Measurements from ENCODE around the gene ABCA9. TPM values are rescaled to one million over a fixed set of nuclear protein-coding genes. Genes with fewer than 3 reads are reported as not detected.
"Not testable (repeated sequence)": the region's sequence is repeated elsewhere in the genome, so short reads cannot be mapped to it uniquely, and the experiment has no call there.

Gene ABCA9
- total and polyA plus RNA-seq, 7 experiments from 2014 or later = 0.05 to 0.34 (median 0.29) TPM; not detected in 2

DNA sequence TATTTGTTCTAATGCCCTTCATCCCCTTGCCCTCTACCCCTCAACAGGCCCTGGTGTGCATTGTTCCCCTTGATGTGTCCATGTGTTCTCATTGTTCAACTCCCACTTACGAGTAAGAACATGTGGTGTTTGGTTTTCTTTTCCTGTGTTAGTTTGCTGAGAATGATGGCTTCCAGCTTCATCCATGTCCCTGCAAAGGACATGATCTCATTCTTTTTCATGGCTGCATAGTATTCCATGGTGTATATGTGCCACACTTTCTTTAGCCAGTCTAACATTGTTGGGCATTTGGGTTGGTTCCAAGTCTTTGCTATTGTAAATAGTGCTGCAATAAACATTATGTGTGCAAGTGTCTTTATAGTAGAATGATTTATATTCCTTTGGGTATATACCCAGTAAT is 112.9 kb downstream of the ABCA9 start:
- H3K4me1 Mint-ChIP-seq; H3K36me3 Mint-ChIP-seq; H3K4me3 ChIP-seq (ENCODE audit: low read length); H3K4me1 ChIP-seq (ENCODE audit: control insufficient read depth in 2 of 2, insufficient read depth in 2 of 2, low read length in 2 of 2); intact Hi-C loops (cut with micrococcal nuclease); H3K4me3 Mint-ChIP-seq; H3K9me3 ChIP-seq (ENCODE audit: control insufficient read depth in 2 of 3, low read length in 3 of 3); ATAC-seq; H3K27me3 ChIP-seq (ENCODE audit: control insufficient read depth in 2 of 2, insufficient read depth in 2 of 2, low read length in 2 of 2); H3K27ac Mint-ChIP-seq; CTCF ChIA-PET; H3K27ac ChIP-seq (ENCODE audit: low read depth, low read length); POLR2A ChIA-PET; DNase-seq; H3K36me3 ChIP-seq (ENCODE audit: control insufficient read depth in 2 of 3, insufficient read depth in 3 of 3, low read length in 3 of 3): not testable (repeated sequence)
- Mint-ChIP-seq H3K27me3 (peaks cover 0 to 20% (median 6%) of the 10 kb centered on the region in 5 donors), H3K9me3 (peaks cover 0 to 11% (median 0%) of the 10 kb centered on the region in 11 donors)

DNA sequence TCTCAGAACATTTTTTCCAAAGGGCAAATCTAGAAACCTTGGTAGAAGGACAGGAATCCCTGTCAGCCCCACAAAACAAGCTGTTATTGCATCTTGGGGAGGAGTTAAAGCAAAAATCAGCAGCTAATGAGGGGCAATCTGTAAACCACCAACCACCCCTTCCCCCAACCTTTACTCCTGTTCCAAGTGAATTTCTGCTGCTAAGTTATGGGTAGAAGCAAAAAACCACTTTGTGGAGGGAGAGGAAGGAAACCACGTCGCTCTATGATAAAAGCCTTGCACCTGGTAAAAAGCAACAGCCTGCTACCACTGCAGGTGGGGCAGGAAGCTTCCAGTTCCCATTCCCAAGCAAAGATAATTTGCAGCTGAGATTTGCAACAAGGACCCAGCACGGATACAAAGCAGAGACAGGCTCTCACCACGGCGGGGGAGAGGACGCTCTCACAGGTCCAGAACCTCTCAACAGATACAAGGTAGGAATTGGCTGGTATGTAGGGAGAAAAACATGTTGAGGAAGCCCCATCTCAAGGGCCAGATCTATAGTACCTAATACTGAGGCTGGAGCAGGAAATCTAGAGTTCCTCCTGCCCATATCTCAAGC is 116.2 kb downstream of the ABCA9 start:
- ChIA-PET POLR2A (no interaction called here), CTCF (interaction anchor here (0.5 kb wide), 1 partner anchor 21 kb away, joined by 4 read pairs; no protein-coding TSS in a partner anchor)
- intact Hi-C loops (cut with micrococcal nuclease) = no loop called here
- H3K9me3 ChIP-seq (ENCODE audit: control insufficient read depth in 2 of 3, low read length in 3 of 3) = no peaks in the 10 kb centered on the region
- no peaks in the 10 kb centered on the region for H3K27me3 ChIP-seq (ENCODE audit: control insufficient read depth in 2 of 2, insufficient read depth in 2 of 2, low read length in 2 of 2)
- H3K36me3 Mint-ChIP-seq = no peaks in the 10 kb centered on the region
- H3K4me1 Mint-ChIP-seq = peaks cover 0 to 4% (median 0%) of the 10 kb centered on the region in 7 donors
- H3K36me3 ChIP-seq (ENCODE audit: control insufficient read depth in 2 of 3, insufficient read depth in 3 of 3, low read length in 3 of 3) = no peaks in the 10 kb centered on the region
- no peak overlapping the region for H3K4me3 ChIP-seq (ENCODE audit: low read length)
- no peak overlapping the region for H3K4me3 Mint-ChIP-seq
- H3K27ac Mint-ChIP-seq = no peak overlapping the region
- peaks cover 0 to 11% (median 0%) of the 10 kb centered on the region in 11 donors for H3K9me3 Mint-ChIP-seq
- H3K27me3 Mint-ChIP-seq = peaks cover 0 to 13% (median 8%) of the 10 kb centered on the region in 5 donors
- H3K27ac ChIP-seq (ENCODE audit: low read depth, low read length) = no peak overlapping the region
- H3K4me1 ChIP-seq (ENCODE audit: control insufficient read depth in 2 of 2, insufficient read depth in 2 of 2, low read length in 2 of 2) = no peaks in the 10 kb centered on the region
- DNase-seq (no peak), ATAC-seq (no peak)

DNA sequence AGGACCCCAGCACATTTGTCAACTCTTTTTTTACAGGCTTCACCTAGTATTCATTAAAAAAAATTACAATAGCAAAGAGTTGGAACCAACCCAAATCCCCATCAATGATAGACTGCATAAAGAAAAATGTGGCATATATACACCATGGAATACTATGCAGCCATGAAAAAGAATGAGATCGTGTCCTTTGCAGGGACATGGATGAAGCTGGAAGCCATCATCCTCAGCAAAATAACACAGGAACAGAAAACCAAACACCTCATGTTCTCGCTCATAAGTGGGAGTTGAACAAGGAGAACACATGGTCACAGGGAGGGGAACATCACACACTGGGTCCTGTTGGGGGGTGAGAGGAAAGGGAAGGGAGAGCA is 116.9 kb downstream of the ABCA9 start:
- H3K9me3 Mint-ChIP-seq; H3K36me3 ChIP-seq (ENCODE audit: control insufficient read depth in 2 of 3, insufficient read depth in 3 of 3, low read length in 3 of 3); H3K36me3 Mint-ChIP-seq; H3K4me1 ChIP-seq (ENCODE audit: control insufficient read depth in 2 of 2, insufficient read depth in 2 of 2, low read length in 2 of 2); CTCF ChIA-PET; H3K27ac ChIP-seq (ENCODE audit: low read depth, low read length); H3K9me3 ChIP-seq (ENCODE audit: control insufficient read depth in 2 of 3, low read length in 3 of 3); ATAC-seq; H3K27me3 ChIP-seq (ENCODE audit: control insufficient read depth in 2 of 2, insufficient read depth in 2 of 2, low read length in 2 of 2); H3K4me1 Mint-ChIP-seq; H3K4me3 ChIP-seq (ENCODE audit: low read length); intact Hi-C loops (cut with micrococcal nuclease); POLR2A ChIA-PET; DNase-seq; H3K4me3 Mint-ChIP-seq; H3K27ac Mint-ChIP-seq: not testable (repeated sequence)
- peaks cover 0 to 11% (median 4%) of the 10 kb centered on the region in 5 donors for H3K27me3 Mint-ChIP-seq

DNA sequence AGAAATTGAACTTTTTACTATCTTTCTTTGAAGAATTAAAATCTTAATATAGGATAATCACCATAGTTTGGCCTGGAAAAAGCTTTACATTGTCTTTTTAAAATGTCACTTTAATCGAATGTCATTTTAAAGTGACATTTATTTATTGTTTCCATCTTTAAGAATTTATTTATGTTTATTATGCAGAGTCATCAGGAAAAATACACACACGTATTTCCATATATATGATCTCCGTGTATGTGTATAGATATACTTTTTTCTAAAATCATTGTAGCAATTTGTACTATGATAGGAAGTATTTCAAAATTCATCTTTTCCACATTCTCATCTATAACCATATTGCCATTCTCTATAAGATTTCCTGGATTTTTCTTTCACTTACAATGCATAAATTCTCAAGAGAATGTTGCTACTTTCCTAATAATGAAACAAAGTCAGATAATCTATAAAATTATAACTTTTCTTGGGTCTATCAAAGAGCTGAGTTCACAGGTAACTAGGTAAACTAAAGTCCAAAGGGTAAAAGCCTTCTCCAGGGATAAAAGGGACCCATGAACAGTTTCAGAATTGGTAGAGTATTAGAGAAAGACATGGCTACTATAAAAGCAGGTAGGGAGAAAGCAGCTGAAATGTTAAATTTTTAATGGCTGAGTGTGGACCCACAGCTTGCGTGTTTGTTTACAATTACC is 117.5 kb downstream of the ABCA9 start:
- no peak overlapping the region for H3K4me3 ChIP-seq (ENCODE audit: low read length)
- ATAC-seq (no peak), DNase-seq (no peak)
- no peaks in the 10 kb centered on the region for H3K36me3 Mint-ChIP-seq
- H3K27me3 ChIP-seq (ENCODE audit: control insufficient read depth in 2 of 2, insufficient read depth in 2 of 2, low read length in 2 of 2) = no peaks in the 10 kb centered on the region
- intact Hi-C loops (cut with micrococcal nuclease) = no loop called here
- H3K9me3 ChIP-seq (ENCODE audit: control insufficient read depth in 2 of 3, low read length in 3 of 3) = no peaks in the 10 kb centered on the region
- H3K36me3 ChIP-seq (ENCODE audit: control insufficient read depth in 2 of 3, insufficient read depth in 3 of 3, low read length in 3 of 3) = no peaks in the 10 kb centered on the region
- CTCF ChIA-PET = no interaction called here
- peaks cover 0 to 8% (median 0%) of the 10 kb centered on the region in 11 donors for H3K9me3 Mint-ChIP-seq
- no peaks in the 10 kb centered on the region for H3K4me1 ChIP-seq (ENCODE audit: control insufficient read depth in 2 of 2, insufficient read depth in 2 of 2, low read length in 2 of 2)
- peaks cover 0 to 4% (median 0%) of the 10 kb centered on the region in 7 donors for H3K4me1 Mint-ChIP-seq
- H3K27me3 Mint-ChIP-seq = peaks cover 0 to 10% (median 4%) of the 10 kb centered on the region in 5 donors
- no peak overlapping the region for H3K27ac ChIP-seq (ENCODE audit: low read depth, low read length)
- POLR2A ChIA-PET = no interaction called here
- H3K27ac Mint-ChIP-seq = no peak overlapping the region
- H3K4me3 Mint-ChIP-seq = no peak overlapping the region

DNA sequence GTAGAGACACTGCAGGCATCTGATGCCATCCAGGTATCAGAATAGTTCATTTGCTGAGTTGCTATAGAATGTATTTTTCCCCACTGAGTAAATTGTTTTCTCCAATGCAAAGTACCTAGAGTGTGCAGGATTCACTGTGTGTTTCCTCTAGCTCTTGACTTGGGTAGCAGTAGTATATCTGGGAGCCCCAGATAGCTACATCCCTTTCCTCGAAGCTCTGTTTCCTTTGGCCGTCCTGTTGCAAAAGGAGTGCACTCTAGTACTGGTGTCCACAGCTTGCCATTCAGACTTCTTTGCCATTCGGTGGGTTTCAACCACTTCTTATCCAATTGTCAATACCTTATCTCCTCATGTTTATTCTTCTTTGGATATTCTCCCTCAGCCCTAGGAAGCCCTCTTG is 118.3 kb downstream of the ABCA9 start:
- Histone ChIP-seq H3K4me1 (ENCODE audit: control insufficient read depth in 2 of 2, insufficient read depth in 2 of 2, low read length in 2 of 2) (no peaks in the 10 kb centered on the region), H3K27ac (ENCODE audit: low read depth, low read length) (no peak overlapping the region), H3K36me3 (ENCODE audit: control insufficient read depth in 2 of 3, insufficient read depth in 3 of 3, low read length in 3 of 3) (no peaks in the 10 kb centered on the region), H3K4me3 (ENCODE audit: low read length) (no peak overlapping the region), H3K9me3 (ENCODE audit: control insufficient read depth in 2 of 3, low read length in 3 of 3) (no peaks in the 10 kb centered on the region), H3K27me3 (ENCODE audit: control insufficient read depth in 2 of 2, insufficient read depth in 2 of 2, low read length in 2 of 2) (no peaks in the 10 kb centered on the region)
- no peak overlapping the region for H3K4me3 Mint-ChIP-seq
- intact Hi-C loops (cut with micrococcal nuclease) = no loop called here
- no peak for ATAC-seq
- CTCF ChIA-PET = no interaction called here
- H3K9me3 Mint-ChIP-seq = peaks cover 0 to 4% (median 0%) of the 10 kb centered on the region in 11 donors
- H3K36me3 Mint-ChIP-seq = no peaks in the 10 kb centered on the region
- H3K4me1 Mint-ChIP-seq = peaks cover 0 to 4% (median 0%) of the 10 kb centered on the region in 7 donors
- no peak overlapping the region for H3K27ac Mint-ChIP-seq
- no peak for DNase-seq
- peaks cover 0 to 10% (median 4%) of the 10 kb centered on the region in 5 donors for H3K27me3 Mint-ChIP-seq
- POLR2A ChIA-PET = no interaction called here

DNA sequence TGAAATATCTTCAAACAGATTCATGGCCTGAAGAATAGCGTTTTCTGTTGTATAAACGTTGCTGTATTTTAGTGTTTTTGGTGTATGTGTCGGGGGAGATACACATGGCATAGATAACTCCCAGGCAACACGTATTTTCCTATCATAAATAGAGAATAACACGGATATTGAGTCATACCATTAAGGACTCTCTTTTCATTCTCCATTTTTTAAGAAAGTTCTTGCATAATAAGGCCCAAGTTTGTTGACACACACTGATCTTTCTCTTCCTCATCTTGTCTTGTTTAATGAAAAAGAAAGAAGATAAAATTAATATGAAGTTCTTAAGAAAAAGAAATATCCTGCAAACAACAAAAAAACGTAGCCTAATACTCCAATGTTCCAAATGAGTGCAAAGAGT is 119.0 kb downstream of the ABCA9 start:
- Histone ChIP-seq H3K27ac (ENCODE audit: low read depth, low read length) (no peak overlapping the region), H3K36me3 (ENCODE audit: control insufficient read depth in 2 of 3, insufficient read depth in 3 of 3, low read length in 3 of 3) (no peaks in the 10 kb centered on the region), H3K4me1 (ENCODE audit: control insufficient read depth in 2 of 2, insufficient read depth in 2 of 2, low read length in 2 of 2) (no peaks in the 10 kb centered on the region), H3K4me3 (ENCODE audit: low read length) (no peak overlapping the region), H3K9me3 (ENCODE audit: control insufficient read depth in 2 of 3, low read length in 3 of 3) (no peaks in the 10 kb centered on the region), H3K27me3 (ENCODE audit: control insufficient read depth in 2 of 2, insufficient read depth in 2 of 2, low read length in 2 of 2) (no peaks in the 10 kb centered on the region)
- Mint-ChIP-seq H3K4me3 (no peak overlapping the region), H3K4me1 (peaks cover 0 to 4% (median 0%) of the 10 kb centered on the region in 7 donors), H3K36me3 (no peaks in the 10 kb centered on the region), H3K27ac (no peak overlapping the region), H3K27me3 (peaks cover 0 to 15% (median 7%) of the 10 kb centered on the region in 5 donors), H3K9me3 (peaks cover 0 to 2% (median 0%) of the 10 kb centered on the region in 11 donors)
- intact Hi-C loops (cut with micrococcal nuclease) = no loop called here
- ChIA-PET CTCF (no interaction called here), POLR2A (no interaction called here)
- DNase-seq = no peak
- ATAC-seq = no peak

DNA sequence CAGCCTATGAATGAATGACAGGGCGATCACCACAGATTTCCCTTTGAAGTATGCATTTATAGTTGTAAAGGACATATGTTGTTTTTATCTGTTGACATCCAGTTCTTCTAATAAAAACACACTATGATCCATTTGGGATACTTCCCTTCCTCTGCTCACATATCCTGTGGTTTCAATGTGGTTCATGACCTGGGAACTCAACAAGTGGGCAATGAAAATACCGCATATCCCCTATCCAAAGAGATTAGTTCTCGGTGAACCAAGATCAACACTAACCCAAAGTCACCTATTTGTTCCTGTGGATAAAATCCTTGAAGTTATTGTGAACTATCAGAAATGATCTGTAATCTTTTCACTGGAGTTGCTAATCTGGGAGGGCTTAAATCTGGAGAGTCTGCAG is 121.5 kb downstream of the ABCA9 start:
- intact Hi-C loops (cut with micrococcal nuclease) = no loop called here
- Histone ChIP-seq H3K27me3 (ENCODE audit: control insufficient read depth in 2 of 2, insufficient read depth in 2 of 2, low read length in 2 of 2) (no peaks in the 10 kb centered on the region), H3K9me3 (ENCODE audit: control insufficient read depth in 2 of 3, low read length in 3 of 3) (no peaks in the 10 kb centered on the region), H3K27ac (ENCODE audit: low read depth, low read length) (no peak overlapping the region), H3K4me3 (ENCODE audit: low read length) (no peak overlapping the region), H3K4me1 (ENCODE audit: control insufficient read depth in 2 of 2, insufficient read depth in 2 of 2, low read length in 2 of 2) (no peaks in the 10 kb centered on the region), H3K36me3 (ENCODE audit: control insufficient read depth in 2 of 3, insufficient read depth in 3 of 3, low read length in 3 of 3) (no peaks in the 10 kb centered on the region)
- no peak overlapping the region for H3K4me3 Mint-ChIP-seq
- peaks cover 0 to 17% (median 8%) of the 10 kb centered on the region in 5 donors for H3K27me3 Mint-ChIP-seq
- POLR2A ChIA-PET = no interaction called here
- DNase-seq = no peak
- peaks cover 0 to 2% (median 0%) of the 10 kb centered on the region in 11 donors for H3K9me3 Mint-ChIP-seq
- no peak for ATAC-seq
- no peak overlapping the region for H3K27ac Mint-ChIP-seq
- CTCF ChIA-PET = no interaction called here
- H3K4me1 Mint-ChIP-seq = no peaks in the 10 kb centered on the region
- H3K36me3 Mint-ChIP-seq = no peaks in the 10 kb centered on the region
